B cell (primary cell): ENCODE results near the gene HLCS.

Experiments used
- CTCF ChIP-seq: fragments of 200-600 bp; IDR thresholded peaks from one replicate; pipeline ENCODE4 v1.8.0; 2022; ENCODE audit warnings: antibody characterized with exemption, mild to moderate bottlenecking
- EZH2 ChIP-seq: IDR thresholded peaks from 2 replicates; pipeline ENCODE4 v1.6.1; 2012; ENCODE audit warnings: borderline replicate concordance, low read depth, mild to moderate bottlenecking, moderate library complexity, low read length; ENCODE audit not compliant: insufficient read depth, poor library complexity, severe bottlenecking

- TF ChIP-seq CTCF (no peak), EZH2 (no peak)
These were observed 42.3 kb upstream of the HLCS start for GRCh38 chr21:37008724-37009123.
